Hepatocyte (in vitro differentiated cells): Measurements from ENCODE around the gene TMEM150C. TPM values are rescaled to one million over a fixed set of nuclear protein-coding genes. Genes with fewer than 3 reads are reported as not detected.

Source experiments
- DNase-seq: peaks from one replicate; pipeline ENCODE4 v3.0.0-alpha.2; 2016; ENCODE audit warnings: low spot score
- H2AFZ ChIP-seq: fragments of 200-600 bp; sonication (generic); 2 replicates; pipeline ENCODE4 v1.6.0; 2016; ENCODE audit warnings: antibody characterized with exemption, mild to moderate bottlenecking
- H3K27ac ChIP-seq: fragments of 200-600 bp; sonication (generic); 2 replicates; pipeline ENCODE4 v1.5.1; 2016; ENCODE audit warnings: mild to moderate bottlenecking
- H3K27me3 ChIP-seq: fragments of 200-600 bp; sonication (generic); 2 replicates; pipeline ENCODE4 v1.6.1; 2016
- H3K36me3 ChIP-seq: fragments of 200-600 bp; sonication (generic); replicated peaks from 2 replicates; pipeline ENCODE4 v1.5.1; 2016; ENCODE audit warnings: low read depth; ENCODE audit not compliant: insufficient read depth
- H3K4me1 ChIP-seq: fragments of 200-600 bp; sonication (generic); 2 replicates; pipeline ENCODE4 v1.5.1; 2016; ENCODE audit warnings: mild to moderate bottlenecking, moderate library complexity; ENCODE audit not compliant: insufficient read depth
- H3K4me2 ChIP-seq: fragments of 200-600 bp; sonication (generic); 2 replicates; pipeline ENCODE4 v1.6.0; 2016
- H3K4me3 ChIP-seq: fragments of 200-600 bp; sonication (generic); 2 replicates; pipeline ENCODE4 v1.5.1; 2016; ENCODE audit warnings: mild to moderate bottlenecking
- H3K79me2 ChIP-seq: fragments of 200-600 bp; sonication (generic); 2 replicates; pipeline ENCODE4 v1.6.0; 2017; ENCODE audit warnings: mild to moderate bottlenecking
- H3K9me2 ChIP-seq: fragments of 200-600 bp; sonication (generic); replicated peaks from 2 replicates; pipeline ENCODE4 v1.6.0; 2017; ENCODE audit warnings: mild to moderate bottlenecking; ENCODE audit not compliant: insufficient read depth
- H3K9me3 ChIP-seq: fragments of 200-600 bp; sonication (generic); 2 replicates; pipeline ENCODE4 v1.5.1; 2016; ENCODE audit warnings: low read depth, mild to moderate bottlenecking
- H4K20me1 ChIP-seq: fragments of 200-600 bp; sonication (generic); 2 replicates; pipeline ENCODE4 v1.6.0; 2016; ENCODE audit warnings: mild to moderate bottlenecking; ENCODE audit not compliant: insufficient read depth, poor library complexity, severe bottlenecking
- CTCF ChIP-seq: fragments of 200-600 bp; sonication (generic); IDR thresholded peaks from 2 replicates; pipeline ENCODE4 v1.5.1; 2016; ENCODE audit warnings: antibody characterized with exemption, mild to moderate bottlenecking; ENCODE audit not compliant: poor library complexity
- EZH2 ChIP-seq: fragments of 200-600 bp; sonication (generic); IDR thresholded peaks from 2 replicates; pipeline ENCODE4 v1.6.1; 2016; ENCODE audit warnings: antibody characterized with exemption, mild to moderate bottlenecking, borderline replicate concordance
- EZH2phosphoT487 ChIP-seq: fragments of 200-600 bp; sonication (generic); IDR thresholded peaks from one replicate; pipeline ENCODE4 v1.6.1; 2018; ENCODE audit warnings: antibody characterized with exemption, mild to moderate bottlenecking, low read depth, moderate library complexity; ENCODE audit not compliant: unreplicated experiment, severe bottlenecking
- WGBS: methylation state at CpG from one replicate; pipeline ENCODE4 v1.1.6; 2016; ENCODE audit warnings: low lambda C conversion rate; ENCODE audit errors: missing lambda C conversion rate; 5-methylcytosine and 5-hydroxymethylcytosine counted together
- polyA plus RNA-seq: library from polyadenylated mRNA; unstranded; fragments of >200 nt; fragmentation: Nextera tagmentation; extraction: Ambion mirVana; gene quantifications from 2 replicates; pipeline ENCODE4 v1.2.1, GENCODE V29; 2016
- total RNA-seq: library from RNA; depleted of rRNA; stranded (reverse); fragments of >200 nt; gene quantifications from 2 replicates; pipeline ENCODE4 v1.2.3, GENCODE V29; 2014

TMEM150C gene
- total and polyA plus RNA-seq, 2 experiments from 2014 or later: 3.3 to 4.5 TPM

GRCh38 chr4:82457266-82457665, 104.5 kb downstream of the TMEM150C start:
- no peaks in the 10 kb centered on the region for H3K9me2 ChIP-seq
- 98% methylated on average over 7 of the region's 7 CpGs for WGBS
- no peaks in the 10 kb centered on the region for H3K27me3 ChIP-seq
- H3K79me2 ChIP-seq: no peaks in the 10 kb centered on the region
- no peaks in the 10 kb centered on the region for H3K4me1 ChIP-seq
- TF ChIP-seq CTCF: no peak
- no peak for TF ChIP-seq EZH2
- no peak for TF ChIP-seq EZH2phosphoT487
- H3K4me3 ChIP-seq: no peak overlapping the region
- H2AFZ ChIP-seq: no peak overlapping the region
- H4K20me1 ChIP-seq: no peaks in the 10 kb centered on the region
- no peak overlapping the region for H3K4me2 ChIP-seq
- H3K9me3 ChIP-seq: no peaks in the 10 kb centered on the region
- no peaks in the 10 kb centered on the region for H3K36me3 ChIP-seq
- H3K27ac ChIP-seq: no peak overlapping the region
- DNase-seq: no peak

GRCh38 chr4:82452026-82452425, 109.8 kb downstream of the TMEM150C start:
- Histone ChIP-seq H3K9me2 (no peaks in the 10 kb centered on the region), H3K4me1 (no peaks in the 10 kb centered on the region), H3K27me3 (no peaks in the 10 kb centered on the region), H3K36me3 (no peaks in the 10 kb centered on the region), H3K79me2 (peaks cover 9% of the 10 kb centered on the region), H3K27ac (no peak overlapping the region), H4K20me1 (no peaks in the 10 kb centered on the region), H3K9me3 (no peaks in the 10 kb centered on the region), H3K4me3 (no peak overlapping the region), H2AFZ (no peak overlapping the region), H3K4me2 (no peak overlapping the region)
- TF ChIP-seq EZH2phosphoT487: no peak
- no peak for TF ChIP-seq CTCF
- TF ChIP-seq EZH2: no peak
- no peak for DNase-seq
- WGBS: 98% methylated on average over 7 of the region's 7 CpGs

- H3K4me3 ChIP-seq: no peak overlapping the region
- no peak overlapping the region for H3K27ac ChIP-seq
- H3K9me3 ChIP-seq: no peaks in the 10 kb centered on the region
- H3K4me1 ChIP-seq: no peaks in the 10 kb centered on the region
- no peak overlapping the region for H2AFZ ChIP-seq
- peaks cover 13% of the 10 kb centered on the region for H3K79me2 ChIP-seq
- H3K4me2 ChIP-seq: no peak overlapping the region
- DNase-seq: no peak
- H3K27me3 ChIP-seq: no peaks in the 10 kb centered on the region
- H3K36me3 ChIP-seq: no peaks in the 10 kb centered on the region
- H3K9me2 ChIP-seq: no peaks in the 10 kb centered on the region
- H4K20me1 ChIP-seq: no peaks in the 10 kb centered on the region
- TF ChIP-seq EZH2: no peak
- no peak for TF ChIP-seq EZH2phosphoT487
- no peak for TF ChIP-seq CTCF
- 90% methylated on average over 13 of the region's 13 CpGs for WGBS
Measured at GRCh38 chr4:82450966-82451755, 110.6 kb downstream of the TMEM150C start.

- H3K79me2 ChIP-seq: peaks cover 44% of the 10 kb centered on the region
- TF ChIP-seq EZH2: no peak
- TF ChIP-seq EZH2phosphoT487: no peak
- TF ChIP-seq CTCF: no peak
Measured at GRCh38 chr4:82447886-82448285, 113.9 kb downstream of the TMEM150C start.

More at GRCh38 chr4:82447886-82448285, 113.9 kb downstream of the TMEM150C start:
- H3K9me3 ChIP-seq: no peaks in the 10 kb centered on the region
- no peak overlapping the region for H2AFZ ChIP-seq
- H4K20me1 ChIP-seq: peaks cover 5% of the 10 kb centered on the region
- H3K4me1 ChIP-seq: no peaks in the 10 kb centered on the region
- H3K27ac ChIP-seq: no peak overlapping the region
- no peak overlapping the region for H3K4me2 ChIP-seq
- no peaks in the 10 kb centered on the region for H3K36me3 ChIP-seq
- H3K27me3 ChIP-seq: no peaks in the 10 kb centered on the region
- no peak for DNase-seq
- WGBS: 100% methylated on average over 1 of the region's 1 CpG
- no peaks in the 10 kb centered on the region for H3K9me2 ChIP-seq
- H3K4me3 ChIP-seq: no peak overlapping the region
